Sigmoid colon (tissue), 3 donors: Measurements from ENCODE around the gene PDHB.

ENCODE experiments used
- CTCF ChIP-seq, 4 experiments: fragments of 450-650 bp in 3 of 4; fragments of 200-600 bp in 1 of 4; IDR thresholded peaks; one replicate each; pipeline ENCODE4 v1.5.1; 2016 to 2019; ENCODE audit warnings: antibody characterized with exemption in 4 of 4, mild to moderate bottlenecking in 3 of 4, moderate library complexity in 2 of 4
- POLR2A ChIP-seq, 2 donors: fragments of 450-650 bp; IDR thresholded peaks; one replicate each; pipeline ENCODE4 v1.6.1; 2016; ENCODE audit warnings: antibody characterized with exemption in 2 of 2, mild to moderate bottlenecking in 2 of 2, moderate library complexity in 2 of 2

GRCh38 chr3:58474967-58475578, 41.4 kb upstream of the PDHB start:
- TF ChIP-seq POLR2A (IDR thresholded peaks at IDR 0.05) = no peak
- TF ChIP-seq CTCF (IDR thresholded peaks at IDR 0.05) = no peak
